Loucy (cell line): ENCODE data around the gene CORO1C.
A peak's percentile ranks its signal among the peaks of the same experiment; 100 is the strongest.

ENCODE experiments used
- H2AFZ ChIP-seq: fragments of 200-600 bp; sonication (generic); 2 replicates; pipeline ENCODE4 v1.6.0; 2016; ENCODE audit warnings: antibody characterized with exemption, mild to moderate bottlenecking, low read length, moderate library complexity
- H3F3A ChIP-seq: fragments of 200-600 bp; 2 replicates; pipeline ENCODE4 v1.6.0; 2016; ENCODE audit warnings: antibody characterized with exemption, low read depth, mild to moderate bottlenecking
- H3K27me3 ChIP-seq: fragments of 200-600 bp; sonication (generic); 2 replicates; pipeline ENCODE4 v1.6.1; 2014; ENCODE audit warnings: low read length, mild to moderate bottlenecking; ENCODE audit not compliant: insufficient read depth, poor library complexity, severe bottlenecking
- H3K36me3 ChIP-seq: fragments of 200-600 bp; sonication (generic); 2 replicates; pipeline ENCODE4 v1.6.1; 2016; ENCODE audit warnings: low read length; ENCODE audit not compliant: insufficient read depth
- H3K4me1 ChIP-seq: fragments of 200-600 bp; sonication (generic); 2 replicates; pipeline ENCODE4 v1.5.1; 2014; ENCODE audit warnings: low read length, mild to moderate bottlenecking; ENCODE audit not compliant: insufficient read depth, poor library complexity, severe bottlenecking
- H3K4me2 ChIP-seq: fragments of 200-600 bp; sonication (generic); 2 replicates; pipeline ENCODE4 v1.6.0; 2014; ENCODE audit warnings: antibody characterized with exemption, low read length, low read depth, mild to moderate bottlenecking; ENCODE audit not compliant: poor library complexity, severe bottlenecking
- H3K4me3 ChIP-seq: fragments of 200-600 bp; sonication (generic); 2 replicates; pipeline ENCODE4 v1.5.1; 2014; ENCODE audit warnings: low read length, mild to moderate bottlenecking, mixed read lengths; ENCODE audit not compliant: poor library complexity, severe bottlenecking
- H3K79me2 ChIP-seq: fragments of 200-600 bp; sonication (generic); 2 replicates; pipeline ENCODE4 v1.6.1; 2014; ENCODE audit warnings: low read length; ENCODE audit not compliant: insufficient read depth
- H3K9ac ChIP-seq: fragments of 200-600 bp; sonication (generic); 2 replicates; pipeline ENCODE4 v1.6.0; 2014; ENCODE audit warnings: mild to moderate bottlenecking, low read depth, low read length, moderate library complexity; ENCODE audit not compliant: poor library complexity, severe bottlenecking
- H3K9me2 ChIP-seq: fragments of 200-600 bp; sonication (generic); replicated peaks from 2 replicates; pipeline ENCODE4 v1.6.1; 2016; ENCODE audit warnings: low read depth, low read length, mixed read lengths
- H3K9me3 ChIP-seq: fragments of 200-600 bp; sonication (generic); 2 replicates; pipeline ENCODE4 v1.6.1; 2014; ENCODE audit warnings: mild to moderate bottlenecking, antibody characterized with exemption, low read length, low read depth; ENCODE audit not compliant: insufficient read depth
- H4K20me1 ChIP-seq: fragments of 200-600 bp; sonication (generic); 2 replicates; pipeline ENCODE4 v1.6.0; 2014; ENCODE audit warnings: antibody characterized with exemption, low read length, mild to moderate bottlenecking; ENCODE audit not compliant: insufficient read depth, poor library complexity, severe bottlenecking
- EZH2phosphoT487 ChIP-seq: fragments of 200-600 bp; IDR thresholded peaks from 2 replicates; pipeline ENCODE4 v1.6.1; 2018; ENCODE audit warnings: antibody characterized with exemption, mild to moderate bottlenecking, moderate library complexity, borderline replicate concordance
- TF ChIP-seq, protein P1 (sequence below): fragments of 200-600 bp; sonication (generic); conservative IDR thresholded peaks from 2 replicates; pipeline ENCODE4 v1.5.1; 2014; ENCODE audit warnings: mild to moderate bottlenecking, antibody characterized with exemption, low read length

CORO1C gene

DNA sequence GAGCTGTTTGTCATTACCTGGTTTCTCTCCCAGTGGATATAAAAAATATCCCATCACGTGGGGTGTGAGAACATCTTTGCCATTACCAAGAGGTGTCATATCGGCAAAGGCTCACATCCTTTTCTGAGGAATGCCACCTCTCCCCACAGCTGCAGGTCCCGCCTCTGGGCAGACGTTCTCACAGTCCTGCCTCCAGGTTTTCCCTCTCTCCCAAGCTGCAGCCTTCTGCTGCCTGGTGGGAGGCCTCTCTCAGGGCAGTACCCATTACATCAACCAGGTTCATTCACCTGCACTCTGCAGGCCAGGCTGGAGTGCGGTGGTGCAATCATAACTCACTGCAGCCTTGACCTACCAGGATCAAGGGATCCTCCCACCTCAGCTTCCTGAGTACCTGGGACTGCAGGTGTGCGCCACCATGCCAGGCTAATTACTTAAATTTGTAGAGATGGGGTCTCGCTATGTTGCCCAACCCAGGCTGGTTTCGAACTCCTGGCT lies 118.5 kb downstream of the CORO1C start:
- H3K9me2 ChIP-seq, result no peaks in the 10 kb centered on the region
- no peaks in the 10 kb centered on the region for H3K9me3 ChIP-seq
- no peak overlapping the region for H3K4me3 ChIP-seq
- no peaks in the 10 kb centered on the region for H3K79me2 ChIP-seq
- no peaks in the 10 kb centered on the region for H3F3A ChIP-seq
- no peaks in the 10 kb centered on the region for H3K27me3 ChIP-seq
- no peak for TF ChIP-seq EZH2phosphoT487
- TF ChIP-seq, protein P1, sequence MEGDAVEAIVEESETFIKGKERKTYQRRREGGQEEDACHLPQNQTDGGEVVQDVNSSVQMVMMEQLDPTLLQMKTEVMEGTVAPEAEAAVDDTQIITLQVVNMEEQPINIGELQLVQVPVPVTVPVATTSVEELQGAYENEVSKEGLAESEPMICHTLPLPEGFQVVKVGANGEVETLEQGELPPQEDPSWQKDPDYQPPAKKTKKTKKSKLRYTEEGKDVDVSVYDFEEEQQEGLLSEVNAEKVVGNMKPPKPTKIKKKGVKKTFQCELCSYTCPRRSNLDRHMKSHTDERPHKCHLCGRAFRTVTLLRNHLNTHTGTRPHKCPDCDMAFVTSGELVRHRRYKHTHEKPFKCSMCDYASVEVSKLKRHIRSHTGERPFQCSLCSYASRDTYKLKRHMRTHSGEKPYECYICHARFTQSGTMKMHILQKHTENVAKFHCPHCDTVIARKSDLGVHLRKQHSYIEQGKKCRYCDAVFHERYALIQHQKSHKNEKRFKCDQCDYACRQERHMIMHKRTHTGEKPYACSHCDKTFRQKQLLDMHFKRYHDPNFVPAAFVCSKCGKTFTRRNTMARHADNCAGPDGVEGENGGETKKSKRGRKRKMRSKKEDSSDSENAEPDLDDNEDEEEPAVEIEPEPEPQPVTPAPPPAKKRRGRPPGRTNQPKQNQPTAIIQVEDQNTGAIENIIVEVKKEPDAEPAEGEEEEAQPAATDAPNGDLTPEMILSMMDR, result no peak
- H3K36me3 ChIP-seq, result no peaks in the 10 kb centered on the region
- no peaks in the 10 kb centered on the region for H4K20me1 ChIP-seq
- H3K4me1 ChIP-seq, result peaks cover 18% of the 10 kb centered on the region
- no peak overlapping the region for H3K9ac ChIP-seq
- no peak overlapping the region for H3K4me2 ChIP-seq
- H2AFZ ChIP-seq, result no peak overlapping the region

DNA sequence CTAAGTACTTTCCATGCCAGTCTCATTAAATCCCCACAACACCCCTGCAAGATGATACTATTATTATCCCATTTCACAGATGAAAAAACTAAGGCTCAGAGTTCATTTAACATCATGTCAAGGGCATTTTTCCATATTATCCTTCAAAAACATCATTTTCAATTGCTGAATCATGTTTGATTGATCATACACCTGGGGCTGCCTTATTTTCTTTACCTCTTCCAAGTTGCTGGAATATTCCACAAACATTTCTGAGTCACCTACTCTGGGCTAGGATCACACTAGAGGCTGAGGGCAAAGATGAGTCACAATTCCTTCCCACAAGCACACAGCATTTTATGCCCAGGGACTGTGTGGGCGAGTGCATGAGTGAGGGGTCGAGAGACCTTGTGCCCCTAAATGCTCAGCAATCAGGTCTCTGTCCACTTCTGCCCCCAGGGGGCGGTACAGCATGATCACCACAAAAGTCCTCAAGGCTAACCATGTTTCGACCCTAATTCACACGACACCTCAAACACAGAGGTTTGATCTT lies 119.4 kb downstream of the CORO1C start:
- no peak for TF ChIP-seq EZH2phosphoT487
- TF ChIP-seq, protein P1, result peak; percentile 77
- Histone ChIP-seq H3K9me2 (no peaks in the 10 kb centered on the region), H3K4me3 (no peak overlapping the region), H3K9me3 (no peaks in the 10 kb centered on the region), H2AFZ (no peak overlapping the region), H3K27me3 (no peaks in the 10 kb centered on the region), H3K36me3 (no peaks in the 10 kb centered on the region), H3K79me2 (no peaks in the 10 kb centered on the region), H3F3A (no peaks in the 10 kb centered on the region), H3K4me1 (peaks cover 10% of the 10 kb centered on the region), H3K4me2 (no peak overlapping the region), H3K9ac (no peak overlapping the region), H4K20me1 (no peaks in the 10 kb centered on the region)

- TF ChIP-seq EZH2phosphoT487, result no peak
- TF ChIP-seq, protein P1, result no peak
- no peak overlapping the region for H3K4me2 ChIP-seq
Measured at GRCh38 chr12:108610856-108611605, 120.3 kb downstream of the CORO1C start.

More at GRCh38 chr12:108610856-108611605, 120.3 kb downstream of the CORO1C start:
- Histone ChIP-seq H4K20me1 (no peaks in the 10 kb centered on the region), H3K79me2 (no peaks in the 10 kb centered on the region), H3K9me2 (no peaks in the 10 kb centered on the region), H3K27me3 (no peaks in the 10 kb centered on the region), H3K9me3 (no peaks in the 10 kb centered on the region), H3F3A (no peaks in the 10 kb centered on the region), H3K4me1 (peaks cover 4% of the 10 kb centered on the region), H2AFZ (no peak overlapping the region), H3K36me3 (no peaks in the 10 kb centered on the region), H3K4me3 (no peak overlapping the region), H3K9ac (no peak overlapping the region)
